Ovary (tissue), 3 donors: Measurements from ENCODE around the gene AKR1C3.

Source experiments
- EP300 ChIP-seq: sonication (generic); formaldehyde crosslinking; IDR thresholded peaks from one replicate; pipeline ENCODE4 v1.6.1; 2017; ENCODE audit warnings: antibody characterized with exemption
- POLR2A ChIP-seq: fragments of 450-650 bp; IDR thresholded peaks from one replicate; pipeline ENCODE4 v1.6.1; 2017; ENCODE audit warnings: antibody characterized with exemption, mild to moderate bottlenecking, moderate library complexity
- TF ChIP-seq, protein P1 (sequence below), 3 donors: fragments of 450-650 bp in 2 of 3; fragments of 200-600 bp in 1 of 3; IDR thresholded peaks; one replicate each; pipeline versions ENCODE4 v1.5.1 to v1.8.0; 2016 to 2022; ENCODE audit warnings: antibody characterized with exemption in 3 of 3, mild to moderate bottlenecking in 1 of 3
- donor health status: DM: no; HTN: no; CAD: no.

DNA sequence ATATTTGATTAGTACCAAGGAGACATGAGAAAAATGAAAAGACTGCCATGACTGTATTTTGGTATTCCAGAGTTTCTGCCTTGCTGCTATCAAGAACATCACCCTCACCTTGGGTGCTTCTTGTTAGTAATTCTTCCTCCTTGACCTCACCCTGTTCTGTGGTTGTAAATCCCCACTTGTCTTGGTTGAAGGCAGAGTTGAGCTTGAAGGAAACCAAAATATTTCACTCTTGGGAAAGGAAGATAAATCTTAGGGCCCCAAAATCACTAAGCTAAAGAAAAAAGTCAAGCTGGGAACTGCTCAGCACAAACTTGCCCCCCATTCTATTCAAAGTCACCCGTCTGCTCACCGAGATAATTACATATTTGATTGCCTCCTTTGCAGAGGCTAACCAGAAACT is 20.6 kb upstream of the AKR1C3 start:
- TF ChIP-seq, protein P1, sequence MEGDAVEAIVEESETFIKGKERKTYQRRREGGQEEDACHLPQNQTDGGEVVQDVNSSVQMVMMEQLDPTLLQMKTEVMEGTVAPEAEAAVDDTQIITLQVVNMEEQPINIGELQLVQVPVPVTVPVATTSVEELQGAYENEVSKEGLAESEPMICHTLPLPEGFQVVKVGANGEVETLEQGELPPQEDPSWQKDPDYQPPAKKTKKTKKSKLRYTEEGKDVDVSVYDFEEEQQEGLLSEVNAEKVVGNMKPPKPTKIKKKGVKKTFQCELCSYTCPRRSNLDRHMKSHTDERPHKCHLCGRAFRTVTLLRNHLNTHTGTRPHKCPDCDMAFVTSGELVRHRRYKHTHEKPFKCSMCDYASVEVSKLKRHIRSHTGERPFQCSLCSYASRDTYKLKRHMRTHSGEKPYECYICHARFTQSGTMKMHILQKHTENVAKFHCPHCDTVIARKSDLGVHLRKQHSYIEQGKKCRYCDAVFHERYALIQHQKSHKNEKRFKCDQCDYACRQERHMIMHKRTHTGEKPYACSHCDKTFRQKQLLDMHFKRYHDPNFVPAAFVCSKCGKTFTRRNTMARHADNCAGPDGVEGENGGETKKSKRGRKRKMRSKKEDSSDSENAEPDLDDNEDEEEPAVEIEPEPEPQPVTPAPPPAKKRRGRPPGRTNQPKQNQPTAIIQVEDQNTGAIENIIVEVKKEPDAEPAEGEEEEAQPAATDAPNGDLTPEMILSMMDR (IDR thresholded peaks at IDR 0.05), result no peak
- TF ChIP-seq POLR2A, result no peak
- no peak for TF ChIP-seq EP300
